Right renal cortex interstitium (tissue), 3 donors: ENCODE data around the gene RADX. TPM values are rescaled to one million over a fixed set of nuclear protein-coding genes. Genes with fewer than 3 reads are reported as not detected.
"Not testable (repeated sequence)": the region's sequence is repeated elsewhere in the genome, so short reads cannot be mapped to it uniquely, and the experiment has no call there.

Experiments
- DNase-seq, 3 donors: peaks; one replicate each; pipeline ENCODE4 v3.0.0-alpha.2; 2013; ENCODE audit warnings: low read depth in 3 of 3, low spot score in 2 of 3
- polyA plus RNA-seq, 3 donors: library from polyadenylated mRNA; unstranded; fragments of 120-200 nt; gene quantifications; one replicate each; pipeline ENCODE4 v1.2.1, GENCODE V29; 2013; ENCODE audit not compliant: insufficient read length in 3 of 3

The RADX gene, protein sequence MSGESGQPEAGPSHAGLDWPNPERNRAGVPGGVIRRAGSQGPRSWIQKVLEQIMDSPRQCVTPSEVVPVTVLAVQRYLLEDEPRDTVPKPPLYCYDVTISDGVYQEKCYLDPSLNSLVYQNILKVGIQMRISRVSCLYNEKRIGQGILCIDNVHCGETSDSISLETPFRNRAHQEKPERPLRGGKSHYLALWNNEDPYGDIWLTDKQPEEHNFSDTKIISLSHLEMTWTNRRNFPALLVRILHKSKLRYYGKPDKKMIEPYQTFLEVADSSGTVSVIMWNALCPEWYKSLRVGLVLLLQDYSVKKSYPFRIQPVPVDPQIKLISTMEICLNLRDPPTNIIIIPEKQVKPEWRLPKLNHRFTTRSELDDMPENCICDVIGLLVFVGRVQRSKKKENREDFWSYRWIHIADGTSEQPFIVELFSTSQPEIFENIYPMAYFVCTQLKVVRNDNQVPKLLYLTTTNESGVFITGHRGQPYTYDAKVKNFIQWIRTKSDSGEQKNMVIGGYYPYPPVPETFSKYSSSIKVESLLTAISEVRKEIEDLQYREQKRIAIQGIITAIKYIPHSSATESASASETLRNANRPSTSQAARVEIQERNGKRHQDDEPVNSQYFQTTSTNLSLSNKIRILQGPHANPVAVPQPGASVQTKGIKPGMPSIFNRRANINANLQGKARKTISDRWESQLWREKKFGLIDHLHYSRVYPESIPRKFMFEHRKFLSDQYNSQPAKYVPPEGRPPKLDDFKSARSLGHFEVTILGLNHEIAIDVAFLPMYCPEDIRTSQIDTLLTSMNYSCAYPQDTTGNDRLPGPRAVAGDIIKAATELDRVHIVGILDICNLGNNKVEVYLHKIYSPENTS
- polyA plus RNA-seq, result 1 to 10 TPM; 5.1 to 5.8 (median 5.2) TPM

DNA sequence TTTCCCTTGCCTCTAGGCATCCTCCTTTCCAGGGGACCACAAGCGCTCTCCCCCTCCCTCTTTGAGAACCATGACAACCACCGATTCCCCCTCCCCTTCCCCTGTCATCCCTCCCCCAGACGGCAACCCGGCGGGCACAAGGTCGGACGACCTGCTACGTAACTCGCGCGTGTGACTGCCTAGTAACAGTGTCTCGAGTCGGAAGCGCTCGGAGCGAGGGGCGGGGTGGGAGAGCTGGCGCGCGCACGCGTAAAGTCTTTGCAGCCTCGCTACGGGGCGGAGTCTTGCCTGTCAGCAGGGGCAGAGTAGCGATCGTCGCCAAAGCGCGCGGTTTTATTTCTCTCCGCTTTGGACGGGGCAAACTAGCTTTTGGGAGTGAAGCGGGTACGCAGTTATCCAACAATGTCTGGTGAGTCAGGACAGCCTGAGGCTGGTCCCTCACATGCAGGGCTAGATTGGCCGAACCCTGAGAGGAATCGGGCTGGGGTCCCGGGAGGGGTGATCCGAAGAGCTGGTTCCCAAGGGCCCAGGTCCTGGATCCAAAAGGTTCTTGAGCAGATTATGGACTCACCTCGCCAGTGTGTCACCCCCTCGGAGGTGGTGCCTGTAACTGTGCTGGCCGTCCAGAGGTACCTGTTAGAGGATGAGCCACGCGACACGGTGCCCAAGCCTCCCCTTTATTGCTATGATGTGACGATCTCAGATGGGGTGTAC is at the start of gene RADX:
Gene RADX (plus strand): TSS at position 300 of the 714 bp plus-strand sequence. CDS start 103 bp downstream, at position 403.
- peak in 2 of 3 donors; percentile 32 to 64 for DNase-seq

DNA sequence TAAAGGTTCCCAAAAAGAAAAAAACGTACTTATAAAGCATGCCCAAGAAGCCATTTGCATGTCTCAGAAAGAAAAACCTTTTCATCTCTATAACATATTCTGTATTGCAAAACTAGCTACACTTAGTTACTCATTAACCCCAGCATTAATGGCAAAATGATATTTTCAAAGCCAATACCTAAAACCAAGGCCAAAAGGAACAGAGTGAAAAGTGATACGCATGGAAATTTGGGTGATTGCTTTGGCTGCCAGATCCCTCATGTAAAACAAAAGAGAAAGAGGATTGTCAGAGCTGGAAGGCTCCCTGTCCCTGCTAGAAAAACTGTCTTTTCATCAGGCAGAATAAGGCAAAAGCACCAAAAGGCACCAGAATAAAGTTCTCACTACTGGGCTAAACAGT is 46.8 kb upstream of the RADX start:
- DNase-seq, result no peak

DNA sequence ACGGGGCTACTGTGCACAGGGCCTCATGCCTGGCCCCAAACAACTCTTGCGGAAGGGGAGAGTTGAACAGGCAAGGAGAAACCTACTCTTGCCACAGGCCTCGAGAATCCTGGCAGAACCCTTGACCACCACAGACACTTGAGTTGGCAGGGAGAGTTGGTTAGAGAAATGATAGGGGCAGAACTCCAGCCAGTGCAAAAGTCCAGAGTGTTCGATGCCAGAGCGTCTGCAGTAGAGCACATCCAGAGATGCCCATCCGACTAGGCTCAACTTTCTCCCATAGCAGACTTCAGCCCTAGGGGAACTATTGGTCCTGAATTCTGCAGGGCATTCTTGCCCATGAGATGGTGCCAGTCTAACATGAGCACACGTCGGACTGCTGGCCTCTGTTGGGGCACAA is 45.4 kb upstream of the RADX start:
- no peak for DNase-seq

DNA sequence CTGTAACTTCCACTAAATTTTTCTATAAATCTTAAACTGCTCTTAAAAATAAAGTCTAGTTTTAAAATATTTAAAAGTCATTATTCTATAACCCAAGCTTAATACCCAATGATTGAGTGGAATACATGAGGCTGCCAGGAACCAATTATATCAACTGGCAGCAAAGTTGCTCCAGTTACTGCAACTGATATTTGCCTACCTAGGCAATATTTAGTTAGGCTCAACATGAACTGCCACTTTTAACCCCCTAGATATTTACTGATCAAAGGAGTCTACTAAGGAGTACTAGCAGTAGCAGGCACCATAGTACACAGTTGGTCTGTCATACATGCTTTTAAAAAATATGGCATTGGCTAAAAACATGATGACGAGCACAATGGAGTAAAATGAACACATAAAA is 29.9 kb upstream of the RADX start:
- DNase-seq, result no peak

DNA sequence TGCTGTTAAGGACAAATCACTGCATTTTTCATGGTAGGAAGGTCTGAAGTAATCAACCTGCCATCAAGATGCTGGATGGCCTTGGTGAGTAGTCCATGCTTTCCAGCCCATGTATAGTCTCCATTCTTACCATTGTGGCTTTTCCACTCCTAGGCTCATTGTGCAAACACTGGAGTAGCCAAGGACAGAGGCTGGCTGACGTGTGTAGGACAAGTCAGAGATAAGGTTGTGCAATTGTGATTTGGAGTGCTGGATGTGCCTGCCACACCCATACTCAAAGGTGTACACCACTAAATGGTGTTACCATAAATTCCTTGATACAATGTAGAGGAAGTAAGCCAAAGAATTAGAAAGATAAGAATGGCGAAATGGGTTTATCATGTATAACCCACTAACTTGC is 26.3 kb upstream of the RADX start:
- DNase-seq, result no peak

DNA sequence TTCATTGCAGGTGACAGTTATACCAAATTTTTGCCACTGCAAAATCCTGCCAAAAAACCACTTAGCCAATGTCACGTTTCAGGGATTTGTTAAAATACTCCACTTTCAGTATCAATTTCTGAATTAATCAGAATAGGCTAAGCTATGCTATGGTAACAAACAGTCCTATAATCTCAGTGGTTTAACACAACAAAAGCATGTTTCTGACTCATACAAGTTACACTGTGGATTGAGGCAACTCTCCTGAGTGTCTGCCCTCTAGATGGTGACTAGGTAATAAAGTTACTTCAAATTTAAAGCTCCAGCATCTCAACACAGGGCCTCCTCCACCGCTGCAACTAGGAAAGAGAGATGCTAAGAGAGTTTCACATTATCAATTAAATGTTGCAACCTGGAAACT is 23.0 kb upstream of the RADX start:
- DNase-seq, result no peak

DNA sequence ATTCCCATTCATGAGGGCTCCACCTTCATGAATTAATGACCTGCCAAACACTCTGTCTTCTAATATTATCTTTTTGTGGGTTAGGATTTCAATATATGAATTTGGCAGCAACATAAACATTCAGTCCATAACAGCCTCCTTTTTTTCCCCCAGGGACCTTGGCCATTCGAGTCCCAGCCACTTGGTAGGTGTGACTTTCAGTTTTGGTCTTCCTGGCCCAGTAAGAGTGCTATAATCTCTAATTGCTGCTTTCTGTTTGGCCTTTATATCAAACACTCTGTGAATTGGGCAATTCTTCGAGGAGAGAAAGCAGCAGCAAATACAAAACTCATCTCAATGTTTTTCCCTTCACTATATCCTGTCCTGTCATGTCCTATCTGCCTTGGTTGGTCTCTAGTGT is 12.4 kb upstream of the RADX start:
- no peak for DNase-seq

DNA sequence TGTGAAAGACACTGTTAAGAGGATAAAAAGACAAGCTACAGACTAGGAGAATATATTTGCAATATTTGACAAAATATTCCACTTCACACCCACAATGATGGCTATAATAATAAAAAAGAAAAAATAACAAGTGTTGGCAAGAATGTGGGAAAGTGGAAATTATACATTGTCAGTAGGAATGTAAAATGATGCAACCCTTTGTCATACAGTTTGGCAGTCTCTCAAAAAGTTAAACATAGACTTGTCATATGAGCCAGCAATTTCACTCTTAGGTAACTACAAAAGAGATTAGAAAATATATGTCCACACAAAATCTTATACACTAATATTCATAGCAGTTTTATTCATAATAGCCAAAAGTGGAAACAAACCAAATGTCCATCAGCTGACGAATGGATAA is 5.2 kb upstream of the RADX start:
- DNase-seq, result no peak

DNA sequence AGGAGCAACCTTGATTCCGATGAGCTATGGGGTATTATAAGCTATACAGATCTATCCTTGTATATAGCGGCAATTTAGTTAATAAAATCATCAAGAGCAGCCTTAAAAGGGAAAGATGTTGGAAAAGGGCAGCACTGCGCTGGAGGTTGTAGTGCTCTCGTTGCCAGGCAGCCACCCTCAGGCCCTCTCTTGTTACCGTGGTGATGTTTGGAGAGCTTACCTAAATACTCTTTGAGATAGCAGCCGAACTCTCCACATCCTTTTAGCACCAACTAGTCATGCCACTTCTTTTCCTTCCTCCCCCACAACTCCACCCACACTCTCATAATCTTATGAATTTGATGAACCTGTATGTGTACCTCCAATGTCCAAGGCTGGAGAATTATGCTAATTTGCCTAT is 3.8 kb upstream of the RADX start:
- no peak for DNase-seq

DNA sequence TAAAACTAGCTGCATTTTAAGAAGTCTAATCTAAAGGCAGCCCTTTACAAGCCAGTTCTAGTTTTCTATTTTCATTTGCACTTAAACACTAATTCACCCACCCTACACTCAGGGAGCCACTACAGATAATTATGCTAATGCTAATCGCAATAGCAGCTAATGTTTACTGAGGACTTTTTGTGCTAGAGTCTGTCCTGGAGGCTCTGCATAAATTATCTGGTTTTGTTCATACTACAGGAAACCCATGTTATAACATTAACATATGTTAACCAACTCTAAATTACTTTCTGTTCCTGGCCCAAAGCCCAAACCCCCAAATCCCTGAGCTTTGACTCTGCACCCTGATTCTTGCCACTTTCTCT is 480 bp upstream of the RADX start:
- DNase-seq, result no peak

DNA sequence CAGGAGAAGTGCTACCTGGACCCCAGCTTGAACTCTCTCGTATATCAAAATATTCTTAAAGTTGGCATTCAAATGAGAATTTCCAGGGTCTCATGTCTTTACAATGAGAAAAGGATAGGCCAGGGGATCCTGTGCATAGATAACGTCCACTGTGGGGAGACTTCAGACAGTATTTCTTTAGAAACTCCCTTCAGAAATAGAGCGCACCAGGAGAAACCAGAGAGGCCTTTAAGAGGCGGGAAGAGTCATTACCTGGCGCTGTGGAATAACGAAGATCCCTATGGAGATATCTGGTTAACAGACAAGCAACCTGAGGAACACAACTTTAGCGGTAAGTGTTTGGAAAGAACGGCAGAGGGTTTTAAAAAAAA is 600 bp downstream of the RADX start:
- DNase-seq, result no peak

DNA sequence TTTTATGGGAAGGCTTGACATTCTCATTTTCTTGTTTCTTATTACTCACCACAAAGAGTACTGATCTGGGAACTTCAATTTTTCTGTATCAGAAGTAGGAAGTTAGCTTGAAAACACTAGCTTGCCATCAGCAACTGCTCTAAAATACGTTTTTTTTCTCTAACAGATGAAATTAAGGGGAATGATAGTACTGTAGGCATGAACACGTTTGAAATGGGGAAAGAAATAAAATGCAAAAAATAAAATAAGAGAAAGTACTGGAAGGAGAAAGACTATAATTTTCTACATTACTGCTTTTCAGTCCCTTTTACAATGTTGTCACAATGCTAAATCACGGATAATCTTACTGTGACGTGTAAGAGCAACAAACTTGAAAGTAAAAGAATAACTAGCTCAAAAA is 1.5 kb downstream of the RADX start:
- no peak for DNase-seq

DNA sequence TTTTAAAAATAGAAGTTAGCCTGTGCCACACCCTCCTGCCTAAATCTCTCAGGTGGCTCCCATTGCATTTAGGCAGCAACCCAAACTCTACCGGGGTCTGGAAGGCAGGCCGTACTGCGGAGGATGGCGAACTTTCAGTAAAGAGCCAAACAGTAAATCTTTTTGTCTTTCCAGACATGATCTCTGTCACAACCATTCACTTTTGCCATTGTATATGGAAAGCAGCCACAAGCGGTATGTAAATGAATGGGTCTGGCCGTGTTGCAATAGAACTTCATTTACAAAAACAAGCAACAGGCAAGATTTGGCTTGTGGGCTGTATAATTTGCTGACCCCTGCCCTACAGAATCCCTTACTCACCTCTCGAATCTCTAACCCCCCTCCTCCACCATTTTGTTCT is 3.3 kb downstream of the RADX start:
- DNase-seq, result no peak

DNA sequence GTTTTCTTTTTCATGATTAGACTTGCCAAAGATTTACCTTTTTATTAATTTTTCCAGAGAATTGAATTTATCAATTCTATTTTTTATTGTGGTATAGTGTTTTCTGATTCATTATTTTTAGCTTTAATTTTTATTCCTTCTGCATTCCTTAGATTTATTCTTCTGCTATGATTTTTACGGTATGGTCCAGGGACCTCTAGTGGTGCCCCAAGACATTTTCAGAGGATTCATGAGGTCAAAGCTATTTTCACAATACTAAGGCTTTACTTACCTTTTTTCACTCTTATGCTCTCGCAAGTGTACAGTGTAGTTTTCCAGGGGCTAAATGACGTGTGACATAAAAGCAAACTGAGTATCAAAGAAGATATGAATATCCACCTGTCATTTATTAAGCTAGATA is 8.0 kb downstream of the RADX start:
- no peak for DNase-seq

DNA sequence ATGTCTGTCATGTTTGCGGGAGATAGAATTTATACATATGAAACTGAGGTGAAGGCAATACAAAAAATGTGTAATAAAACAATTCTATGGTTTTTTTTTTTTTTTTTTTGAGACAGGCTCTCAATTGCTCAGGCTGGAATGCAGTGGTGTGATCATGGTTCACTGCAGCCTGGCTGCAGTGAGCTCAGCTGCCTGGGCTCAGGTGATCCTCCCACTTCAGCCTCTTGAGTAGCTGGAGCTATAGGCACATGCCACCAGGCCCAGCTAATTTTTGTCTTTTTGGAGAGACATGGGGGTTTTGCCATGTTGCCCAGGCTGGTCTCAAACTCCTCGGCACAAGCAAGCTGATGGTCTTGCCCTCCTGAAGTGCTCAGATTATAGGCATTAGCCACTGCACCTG is 10.1 kb downstream of the RADX start:
- no peak for DNase-seq

DNA sequence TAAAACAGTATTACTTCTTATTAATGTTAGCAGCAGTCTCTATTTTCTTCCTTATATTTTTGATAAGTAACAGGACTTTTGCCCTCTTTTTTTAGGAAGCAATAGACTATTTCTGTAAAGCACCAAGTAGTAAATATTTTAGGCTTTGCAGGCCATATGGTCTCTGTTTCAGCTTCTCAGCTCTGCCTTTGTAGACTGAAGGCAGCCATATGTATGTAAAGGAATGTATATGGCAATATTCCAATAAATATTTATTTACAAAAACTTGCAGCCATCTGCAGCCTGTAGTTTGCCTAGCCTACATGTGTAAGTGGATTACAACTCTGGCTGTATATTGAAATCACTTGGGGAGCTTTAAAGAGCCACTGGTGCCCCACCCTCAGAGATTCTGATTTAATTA is 15.0 kb downstream of the RADX start:
- DNase-seq, result no peak

DNA sequence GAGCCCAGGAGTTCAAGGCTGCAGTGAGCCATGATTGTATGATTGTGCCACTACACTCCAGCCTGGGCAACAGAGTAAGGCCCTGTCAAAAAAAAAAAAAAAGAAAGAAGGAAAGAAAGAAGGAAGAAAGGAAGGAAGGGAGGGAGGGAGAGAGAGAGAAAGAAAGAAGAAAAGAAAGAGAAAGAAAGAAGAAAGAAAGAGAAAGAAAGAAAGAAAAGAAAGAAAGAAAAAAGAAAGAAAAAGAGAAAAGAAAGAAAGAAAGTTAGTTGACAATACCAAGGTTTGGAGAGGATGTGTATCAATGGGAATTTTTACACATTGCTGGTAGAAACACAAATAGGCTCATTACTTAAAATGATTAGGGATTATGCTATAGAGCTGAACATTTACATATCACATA is 19.8 kb downstream of the RADX start:
- no peak for DNase-seq

DNA sequence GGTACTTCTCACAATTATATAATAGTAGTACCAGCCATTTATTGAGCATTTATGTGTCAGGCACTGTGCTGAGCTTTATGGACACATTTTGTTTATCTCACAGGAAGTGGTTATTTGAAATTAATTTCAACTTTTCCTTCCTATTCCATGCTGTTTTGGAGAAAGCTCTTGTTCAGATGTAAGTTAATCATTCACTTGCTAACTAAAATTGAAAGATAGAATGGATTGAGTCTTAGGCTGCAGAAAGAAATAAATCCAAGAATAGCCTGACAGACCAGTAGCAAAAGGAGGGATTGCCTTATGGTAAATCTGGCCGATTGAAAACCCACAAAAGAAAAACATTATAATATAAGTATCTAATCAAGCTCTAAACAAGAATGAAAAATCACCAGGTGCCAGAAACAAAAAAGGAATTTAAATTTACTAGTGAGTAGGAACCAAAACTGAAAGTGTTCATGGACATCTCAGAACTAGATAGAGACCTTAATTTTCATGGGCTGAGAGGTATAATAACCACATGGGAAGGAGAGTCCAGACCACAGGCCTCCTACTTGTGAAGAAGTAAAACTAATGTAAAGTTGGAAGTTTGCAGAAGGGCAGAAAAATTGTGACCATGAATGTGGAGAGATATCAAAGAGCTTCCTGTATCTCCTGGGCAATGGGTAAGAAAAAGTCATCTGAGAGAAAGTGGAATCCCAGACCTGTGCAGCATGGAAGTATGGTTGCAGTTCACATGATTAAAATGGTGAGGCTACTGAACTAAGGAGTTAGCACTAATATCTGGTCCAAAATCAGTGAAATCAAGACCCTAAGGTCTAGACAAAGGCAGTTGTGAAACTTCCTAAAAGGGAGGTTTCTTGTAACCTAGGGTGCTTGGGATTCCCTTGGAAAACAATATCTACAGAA is 38.0 kb downstream of the RADX start:
- DNase-seq, result no peak

DNA sequence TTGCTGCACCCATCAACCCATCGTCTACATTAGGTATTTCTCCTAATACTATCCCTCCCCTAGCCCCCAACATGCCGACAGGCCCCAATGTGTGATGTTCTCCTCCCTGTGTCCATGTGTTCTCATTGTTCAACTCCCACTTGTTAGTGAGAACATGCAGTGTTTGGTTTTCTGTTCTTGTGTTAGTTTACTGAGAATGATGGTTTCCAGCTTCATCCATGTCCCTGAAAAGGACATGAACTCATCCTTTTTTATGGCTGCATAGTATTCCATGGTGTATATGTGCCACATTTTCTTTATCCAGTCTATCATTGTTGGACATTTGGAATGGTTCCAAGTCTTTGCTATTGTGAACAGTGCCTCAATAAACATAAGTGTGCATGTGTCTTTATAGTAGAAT is 41.8 kb downstream of the RADX start:
- not testable (repeated sequence) for DNase-seq

DNA sequence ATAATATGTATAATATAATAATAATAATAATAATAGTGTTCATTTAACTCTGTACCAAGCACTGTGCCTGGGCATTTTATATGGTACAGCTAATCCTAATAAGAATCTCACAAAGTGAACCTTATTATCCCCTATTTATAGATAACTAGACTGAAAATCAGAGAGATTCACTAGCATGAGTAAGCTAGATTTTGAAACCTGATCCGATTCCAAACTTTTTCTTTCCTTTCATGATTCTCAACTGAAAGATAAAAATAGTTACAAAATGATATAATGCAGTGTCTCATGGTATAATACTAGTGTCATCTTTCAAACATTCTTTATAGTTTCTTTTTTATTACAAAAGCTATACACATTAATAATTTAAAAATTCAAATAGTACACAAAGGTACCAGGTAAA is 58.9 kb downstream of the RADX start:
- DNase-seq, result no peak
